Keratinocyte (primary cell): Measurements from ENCODE around the gene CES5A. TPM values are rescaled to one million over a fixed set of nuclear protein-coding genes. Genes with fewer than 3 reads are reported as not detected.
"Not testable (repeated sequence)": the region's sequence is repeated elsewhere in the genome, so short reads cannot be mapped to it uniquely, and the experiment has no call there.

Source experiments
- DNase-seq: peaks from one replicate; pipeline ENCODE4 v3.0.0-alpha.2; 2011; ENCODE audit warnings: low read depth, missing footprints, low spot score
- FAIRE-seq: peaks from 2 replicates; lab custom pipeline; 2011; peaks lifted over from hg19 to GRCh38; lab: Jason Lieb, UNC
- H2AFZ ChIP-seq: 2 replicates; pipeline ENCODE4 v1.6.0; 2012; ENCODE audit warnings: low read length, control low read depth, inconsistent platforms; ENCODE audit not compliant: control insufficient read depth
- H3K27ac ChIP-seq: 2 replicates; pipeline ENCODE4 v1.5.1; 2011; ENCODE audit warnings: low read length; ENCODE audit not compliant: control insufficient read depth, insufficient read depth
- H3K27me3 ChIP-seq: 3 replicates; pipeline ENCODE4 v1.6.0; 2011; ENCODE audit warnings: low read length; ENCODE audit not compliant: control insufficient read depth, insufficient read depth; ENCODE audit errors: extremely low read depth
- H3K36me3 ChIP-seq, 2 experiments: 2 replicates in 1 of 2; 3 replicates in 1 of 2; pipeline ENCODE4 v1.5.1; 2011; ENCODE audit warnings: low read length in 2 of 2, mild to moderate bottlenecking in 1 of 2; ENCODE audit not compliant: control insufficient read depth in 2 of 2, insufficient read depth in 2 of 2; ENCODE audit errors: extremely low read depth in 1 of 2
- H3K4me1 ChIP-seq: 3 replicates; pipeline ENCODE4 v1.5.1; 2011; ENCODE audit warnings: low read length; ENCODE audit not compliant: control insufficient read depth, insufficient read depth; ENCODE audit errors: extremely low read depth
- H3K4me2 ChIP-seq: 3 replicates; pipeline ENCODE4 v1.6.0; 2011; ENCODE audit warnings: low read depth, low read length; ENCODE audit not compliant: control insufficient read depth, insufficient read depth; ENCODE audit errors: extremely low read depth
- H3K4me3 ChIP-seq, 3 experiments: fragments of 200-600 bp in 1 of 3; sonication (generic) in 1 of 3; 2 replicates in 2 of 3; 3 replicates in 1 of 3; pipeline ENCODE4 v1.5.1; 2011 to 2016; ENCODE audit warnings: low read length in 3 of 3, mild to moderate bottlenecking in 3 of 3, control low read depth in 2 of 3, inconsistent platforms in 1 of 3, low read depth in 1 of 3, mixed read lengths in 1 of 3, mixed run types in 1 of 3, moderate library complexity in 1 of 3; ENCODE audit not compliant: control insufficient read depth in 2 of 3, insufficient read depth in 2 of 3; ENCODE audit errors: extremely low read depth in 1 of 3
- H3K79me2 ChIP-seq: 2 replicates; pipeline ENCODE4 v1.6.0; 2012; ENCODE audit warnings: low read length; ENCODE audit not compliant: control insufficient read depth, insufficient read depth
- H3K9ac ChIP-seq: 3 replicates; pipeline ENCODE4 v1.6.0; 2011; ENCODE audit warnings: low read length; ENCODE audit not compliant: control insufficient read depth, insufficient read depth; ENCODE audit errors: extremely low read depth
- H3K9me1 ChIP-seq: 3 replicates; pipeline ENCODE4 v1.6.0; 2011; ENCODE audit warnings: low read length; ENCODE audit not compliant: control insufficient read depth, insufficient read depth; ENCODE audit errors: extremely low read depth
- H3K9me3 ChIP-seq: 2 replicates; pipeline ENCODE4 v1.5.1; 2012; ENCODE audit warnings: low read depth, low read length; ENCODE audit not compliant: control insufficient read depth
- H4K20me1 ChIP-seq: 3 replicates; pipeline ENCODE4 v1.6.0; 2011; ENCODE audit warnings: low read length; ENCODE audit not compliant: control insufficient read depth, insufficient read depth; ENCODE audit errors: extremely low read depth
- CTCF ChIP-seq, 3 experiments: IDR thresholded peaks in 1 of 3; conservative IDR thresholded peaks in 1 of 3; optimal IDR thresholded peaks in 1 of 3; 2 replicates in 2 of 3; 3 replicates in 1 of 3; pipeline versions ENCODE3 to v1.5.1; 2011; ENCODE audit warnings: low read length in 3 of 3, mild to moderate bottlenecking in 3 of 3, moderate library complexity in 2 of 3, control low read depth in 1 of 3, inconsistent platforms in 1 of 3; ENCODE audit not compliant: insufficient read depth in 2 of 3; ENCODE audit errors: extremely low read depth in 1 of 3
- EZH2 ChIP-seq: IDR thresholded peaks from one replicate; pipeline ENCODE4 v1.6.1; 2012; ENCODE audit warnings: inconsistent platforms, mild to moderate bottlenecking, low read length, moderate library complexity
- dilution Hi-C: fragments of 300-500 bp; cut with MboI; formaldehyde crosslinking; loops from one replicate; pipeline ENCODE4 v1.7.0; 2020; ENCODE audit warnings: low sequenced_read_pairs; ENCODE audit not compliant: extremely low pct_ligation_motif_present
- polyA plus RNA-seq, 5 experiments: library from polyadenylated mRNA; depleted of rRNA in 3 of 5; stranded (reverse) in 3 of 5; stranded (forward) in 1 of 5; unstranded in 1 of 5; fragments of >200 nt; gene quantifications; 1 replicate in 1 of 5; 2 replicates in 3 of 5; 3 replicates in 1 of 5; pipeline versions ENCODE4 v1.2.1 to v1.2.3, GENCODE V29; 2011 to 2012; ENCODE audit warnings: missing spikeins in 2 of 5, low read depth in 1 of 5, low replicate concordance in 1 of 5

The CES5A gene
- polyA plus RNA-seq, 1 donor (not counting 4 experiments of a cell fraction or from before 2014, with no cell fraction given), result not detected

- Histone ChIP-seq H3K27me3 (no peaks in the 10 kb centered on the region), H3K27ac (no peak overlapping the region), H3K4me2 (no peak overlapping the region), H3K79me2 (no peaks in the 10 kb centered on the region), H2AFZ (no peak overlapping the region), H3K9me1 (no peaks in the 10 kb centered on the region), H3K4me3 (no peak overlapping the region), H3K4me1 (no peaks in the 10 kb centered on the region), H4K20me1 (no peaks in the 10 kb centered on the region), H3K9ac (no peak overlapping the region), H3K36me3 (no peaks in the 10 kb centered on the region), H3K9me3 (no peaks in the 10 kb centered on the region)
- no peak for TF ChIP-seq EZH2
- no peak for TF ChIP-seq CTCF (optimal IDR thresholded peaks at IDR 0.05 in 1 of 3, IDR thresholded peaks at IDR 0.05 in 1 of 3, conservative IDR thresholded peaks at IDR 0.05 in 1 of 3; ENCODE audit: extremely low read depth in 1 of 3, insufficient read depth in 2 of 3, low read length in 3 of 3)
- FAIRE-seq, result no peak
- dilution Hi-C loops, result loop anchor here (25.0 kb wide), 1 partner anchor 120 kb away; no protein-coding TSS in a partner anchor
- no peak for DNase-seq
These were observed 42.8 kb downstream of the CES5A start for GRCh38 chr16:55832425-55832772.

- no peak for DNase-seq
These were observed 44.4 kb downstream of the CES5A start for GRCh38 chr16:55830658-55831294.

GRCh38 chr16:55829232-55829631 lies 45.9 kb downstream of the CES5A start:
- not testable (repeated sequence) for H3K4me1 ChIP-seq, H3K4me3 ChIP-seq, H2AFZ ChIP-seq, H4K20me1 ChIP-seq, FAIRE-seq, H3K27me3 ChIP-seq, H3K9me3 ChIP-seq, H3K27ac ChIP-seq, H3K9me1 ChIP-seq, H3K36me3 ChIP-seq, DNase-seq, H3K4me2 ChIP-seq, H3K79me2 ChIP-seq, H3K9ac ChIP-seq
- dilution Hi-C loops, result loop anchor here (25.0 kb wide), 1 partner anchor 117 kb away; no protein-coding TSS in a partner anchor

More at GRCh38 chr16:55830658-55831294, 44.4 kb downstream of the CES5A start:
- no peaks in the 10 kb centered on the region for H3K9me1 ChIP-seq
- H4K20me1 ChIP-seq, result no peaks in the 10 kb centered on the region
- no peak overlapping the region for H3K9ac ChIP-seq
- no peaks in the 10 kb centered on the region for H3K79me2 ChIP-seq
- dilution Hi-C loops, result loop anchor here (25.0 kb wide), 1 partner anchor 118 kb away; no protein-coding TSS in a partner anchor
- no peak overlapping the region for H3K4me2 ChIP-seq
- no peaks in the 10 kb centered on the region for H3K9me3 ChIP-seq
- H3K4me3 ChIP-seq, result no peak overlapping the region
- H3K27me3 ChIP-seq, result no peaks in the 10 kb centered on the region
- H3K27ac ChIP-seq, result no peak overlapping the region
- H3K4me1 ChIP-seq, result no peaks in the 10 kb centered on the region
- no peak for FAIRE-seq
- H3K36me3 ChIP-seq, result no peaks in the 10 kb centered on the region
- H2AFZ ChIP-seq, result no peak overlapping the region
- no peak for TF ChIP-seq CTCF (optimal IDR thresholded peaks at IDR 0.05 in 1 of 3, IDR thresholded peaks at IDR 0.05 in 1 of 3, conservative IDR thresholded peaks at IDR 0.05 in 1 of 3; ENCODE audit: extremely low read depth in 1 of 3, insufficient read depth in 2 of 3, low read length in 3 of 3)
